ENCODE results near the gene ACSL5. TPM values are rescaled to one million over a fixed set of nuclear protein-coding genes. Genes with fewer than 3 reads are reported as not detected.

ACSL5 gene
- total RNA-seq, 1 experiment from 2014 or later: 0.26 TPM

- in situ Hi-C loops (cut with HindIII; ENCODE audit: low pct_unique_long_range_greater_than_20kb, low sequenced_read_pairs): no loop called here
Measured at GRCh38 chr10:112471878-112472487, 98.1 kb downstream of the ACSL5 start.

DNA sequence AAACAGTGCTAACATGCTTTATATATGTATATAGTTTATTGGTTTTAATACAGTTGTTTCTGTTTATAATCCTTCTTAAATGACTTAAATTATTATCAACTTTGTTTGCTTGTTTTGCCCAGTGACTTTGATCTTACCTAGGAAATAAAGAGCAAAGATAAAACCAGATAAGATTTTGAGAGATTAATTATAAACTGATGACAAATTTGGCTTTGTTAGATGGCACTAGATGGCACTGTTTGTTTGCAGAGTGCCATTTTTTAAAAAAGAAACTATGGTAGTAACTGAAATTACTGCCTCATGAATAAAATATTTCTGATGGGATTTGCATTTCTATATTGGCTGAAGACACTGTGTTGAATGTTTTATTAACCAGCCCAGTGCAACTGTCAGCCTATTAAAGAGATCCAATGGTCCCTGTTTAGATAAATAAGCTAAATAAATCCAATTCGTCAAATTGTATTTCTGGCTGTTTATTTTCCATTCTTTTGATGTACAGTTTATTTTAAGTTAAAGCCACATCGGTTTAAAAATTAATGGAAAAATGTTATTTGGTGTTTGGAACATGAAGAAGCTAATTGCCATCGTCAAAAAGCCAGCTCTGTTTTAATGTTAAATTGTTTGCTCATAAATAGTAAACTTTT is 101.8 kb downstream of the ACSL5 start:
- peak; percentile 46 for DNase-seq (ENCODE audit: low read depth, low spot score)
- in situ Hi-C loops (cut with HindIII; ENCODE audit: low pct_unique_long_range_greater_than_20kb, low sequenced_read_pairs): no loop called here

More at GRCh38 chr10:112471878-112472487, 98.1 kb downstream of the ACSL5 start:
- peak; percentile 69 for DNase-seq (ENCODE audit: low read depth, low spot score)

Other genes starting within 250 kb of the ACSL5 start
- 17.6 and 17.8 TPM in 2 replicates for gene GPAM, start 190.4 kb upstream of the ACSL5 start, total RNA-seq (2014; rRNA removed; shearing (Covaris generic))
- gene TECTB, start 90.7 kb upstream of the ACSL5 start, total RNA-seq (2014; rRNA removed; shearing (Covaris generic)): not detected in 2 replicates
- 31.2 TPM in 2 replicates for gene ZDHHC6, start 72.8 kb downstream of the ACSL5 start, total RNA-seq (2014; rRNA removed; shearing (Covaris generic))
- gene VTI1A, start 73.1 kb downstream of the ACSL5 start, total RNA-seq (2014; rRNA removed; shearing (Covaris generic)): 42.1 and 52.4 TPM in 2 replicates

Data from SK-MEL-5 (cell line).